HS-5 (cell line): ENCODE results near the gene MYRIP.
A peak's percentile ranks its signal among the peaks of the same experiment; 100 is the strongest.

Experiments
- DNase-seq: peaks from one replicate; pipeline ENCODE4 v3.0.0-alpha.2; 2012; ENCODE audit warnings: low read depth

Gene MYRIP

DNA sequence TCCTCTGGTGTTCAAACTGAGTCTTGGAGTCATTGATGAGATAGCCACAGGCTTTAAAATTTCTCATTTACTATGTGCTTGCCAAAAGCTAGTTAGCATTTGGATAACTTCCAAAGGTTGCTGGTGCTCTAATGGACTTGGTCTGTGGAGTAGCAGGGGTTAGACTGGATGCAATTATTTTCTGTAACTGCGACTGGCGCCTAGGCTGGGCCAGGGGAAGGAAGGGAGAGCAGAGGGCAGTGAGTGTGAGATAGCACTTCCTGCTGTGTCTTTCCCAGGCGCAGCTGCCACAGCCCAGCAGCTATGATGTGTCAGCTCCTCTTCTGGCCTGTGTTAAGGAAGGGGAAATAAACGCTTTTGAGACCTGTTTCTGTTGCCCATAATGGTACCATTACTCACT is 98.6 kb downstream of the MYRIP start:
- no peak for DNase-seq

DNA sequence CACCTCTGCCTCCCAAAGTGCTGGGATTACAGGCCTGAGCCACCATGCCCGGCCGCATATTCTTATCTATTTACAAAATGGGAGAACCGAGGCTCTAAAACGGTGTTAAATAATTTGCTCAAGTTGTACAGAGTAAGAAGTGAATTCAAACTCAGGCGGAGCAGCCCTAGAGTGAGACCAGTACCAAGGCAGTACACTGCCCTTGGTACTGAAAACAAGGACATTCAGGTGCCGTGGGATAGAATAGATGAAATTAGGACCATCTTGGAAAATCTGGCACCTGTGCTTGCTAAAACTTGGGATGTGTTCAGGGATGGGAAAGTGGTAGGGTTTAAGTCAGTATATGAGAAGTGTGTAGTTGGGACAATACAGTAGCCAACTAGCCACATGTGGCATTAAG is 100.7 kb downstream of the MYRIP start:
- DNase-seq = no peak

- DNase-seq = peak; percentile 63
Measured at GRCh38 chr3:39910826-39911464, 101.5 kb downstream of the MYRIP start.

- DNase-seq = no peak
Measured at GRCh38 chr3:39911465-39912309, 102.3 kb downstream of the MYRIP start.

DNA sequence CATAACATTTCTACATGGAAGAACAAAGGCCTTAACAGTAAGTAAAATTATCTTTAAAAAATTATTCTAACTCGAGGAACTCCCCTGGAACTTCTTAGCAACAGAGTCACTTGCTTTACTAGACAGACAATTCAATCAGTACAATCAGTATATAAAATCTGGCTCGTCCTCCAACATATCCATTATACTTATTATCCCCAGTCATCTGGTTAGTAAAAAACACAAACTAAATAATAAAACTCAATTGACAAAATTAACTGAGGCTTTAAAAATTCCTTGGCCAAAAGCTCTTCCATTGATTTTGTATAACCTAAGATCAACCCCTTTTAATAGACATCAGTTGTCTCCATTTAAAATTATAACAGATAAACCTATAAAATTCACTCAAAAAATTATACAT is 105.6 kb downstream of the MYRIP start:
- no peak for DNase-seq

DNA sequence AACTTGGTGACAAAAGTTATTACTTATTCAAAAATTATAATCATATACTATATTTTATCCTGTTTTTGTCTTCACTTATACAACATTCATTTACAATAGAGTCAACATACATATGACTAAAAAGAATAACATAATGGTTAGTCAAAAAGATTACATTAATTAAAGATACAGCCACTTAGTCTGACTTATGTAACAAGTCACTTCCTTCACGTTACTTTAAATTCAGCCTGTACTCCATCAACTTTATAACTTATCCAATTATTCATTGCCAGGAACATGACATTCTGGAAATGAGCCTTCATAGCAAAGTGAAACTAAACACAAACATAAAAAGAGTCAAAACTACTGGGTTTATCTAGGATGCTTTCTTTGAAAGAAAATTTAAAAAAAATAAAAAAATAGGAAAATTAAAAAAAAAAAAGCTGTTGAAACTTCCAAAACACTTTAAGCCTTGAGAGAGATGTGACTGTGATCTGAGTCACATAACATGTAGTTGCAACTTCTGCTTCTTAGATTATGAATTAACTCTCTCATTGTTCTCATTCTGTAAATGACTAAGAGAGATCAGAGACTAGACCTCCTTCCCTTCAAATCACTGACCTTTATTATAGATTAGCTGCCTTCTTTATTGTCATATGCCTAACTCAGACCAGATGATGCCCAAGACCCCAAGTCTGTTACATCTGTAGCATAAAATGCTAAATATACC is 107.8 kb downstream of the MYRIP start:
- peak; percentile 41 for DNase-seq

- no peak for DNase-seq
Measured at GRCh38 chr3:39919281-39919680, 109.9 kb downstream of the MYRIP start.

DNA sequence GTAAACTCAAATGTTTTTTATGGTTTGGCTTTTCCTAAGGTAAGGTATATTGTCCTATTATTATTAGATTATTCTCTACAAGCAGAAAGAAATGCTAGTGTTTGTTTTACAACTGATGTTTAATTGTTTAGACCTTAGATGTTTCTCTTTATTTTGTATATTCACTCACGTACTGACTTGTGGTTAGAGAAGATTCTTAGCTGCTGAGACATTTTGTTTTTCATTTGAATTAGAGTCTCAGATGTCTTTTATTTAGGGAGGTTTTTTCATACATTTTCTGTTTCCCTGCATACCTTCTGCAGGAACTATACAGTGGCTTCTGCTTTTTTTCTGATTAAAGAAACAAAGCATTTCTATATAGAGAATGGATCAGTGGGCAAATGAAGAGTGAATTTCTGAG is 110.9 kb downstream of the MYRIP start:
- DNase-seq = no peak

DNA sequence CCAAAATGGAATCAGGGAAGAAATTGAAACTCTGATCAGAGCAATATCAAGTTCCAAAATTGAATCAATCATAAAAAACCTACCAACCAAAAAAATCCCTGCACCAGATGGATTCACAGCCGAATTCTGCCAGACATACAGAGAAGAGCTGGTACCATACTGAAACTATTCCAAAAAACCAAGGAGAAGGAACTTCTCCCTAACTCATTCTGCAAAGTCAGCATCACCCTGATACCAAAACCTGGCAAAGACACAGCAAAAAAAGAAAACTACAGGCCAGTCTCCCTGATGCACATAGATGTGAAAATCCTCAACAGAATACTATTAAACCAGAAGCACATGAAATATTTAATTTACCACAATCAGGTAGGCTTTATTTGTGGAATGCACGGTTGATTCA is 118.1 kb downstream of the MYRIP start:
- DNase-seq = no peak

DNA sequence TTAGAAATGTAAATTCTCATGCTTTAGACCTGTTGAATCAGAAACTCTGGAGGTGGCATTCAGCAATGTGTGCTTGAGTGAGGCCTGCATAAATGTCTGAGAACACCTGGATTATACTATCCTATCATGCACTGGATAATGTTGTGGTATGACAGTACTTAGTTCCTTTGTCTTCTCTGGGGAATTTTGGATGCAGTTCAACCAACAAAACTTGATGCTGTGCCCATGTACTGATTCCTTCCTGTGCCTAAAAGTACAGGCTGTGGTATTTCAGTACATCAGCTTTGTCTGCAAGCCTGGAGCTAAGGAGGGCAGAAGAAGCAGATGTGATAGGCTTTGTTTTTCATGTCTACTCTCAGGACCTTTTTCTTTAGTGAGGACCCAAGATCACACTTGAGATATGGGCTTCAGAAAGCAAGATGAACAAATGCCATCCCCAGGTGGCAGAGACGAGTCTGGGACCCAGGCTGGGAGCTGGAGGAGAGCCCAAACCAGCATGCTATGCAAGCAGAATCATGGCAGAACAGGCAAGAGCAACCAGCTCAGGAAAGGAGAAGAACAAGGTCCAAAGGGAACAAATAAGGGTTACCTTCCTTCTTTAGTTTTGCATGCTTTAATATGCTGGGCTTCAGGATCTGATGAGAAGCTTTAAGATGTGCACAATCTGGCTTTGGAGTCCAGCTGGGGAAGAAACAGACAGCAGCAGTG is 124.7 kb downstream of the MYRIP start:
- DNase-seq = no peak

- no peak for DNase-seq
Measured at GRCh38 chr3:39934696-39935095, 125.3 kb downstream of the MYRIP start.

- no peak for DNase-seq
Measured at GRCh38 chr3:39935261-39935660, 125.9 kb downstream of the MYRIP start.

GRCh38 chr3:39936848-39937247 is 127.4 kb downstream of the MYRIP start:
- no peak for DNase-seq

DNA sequence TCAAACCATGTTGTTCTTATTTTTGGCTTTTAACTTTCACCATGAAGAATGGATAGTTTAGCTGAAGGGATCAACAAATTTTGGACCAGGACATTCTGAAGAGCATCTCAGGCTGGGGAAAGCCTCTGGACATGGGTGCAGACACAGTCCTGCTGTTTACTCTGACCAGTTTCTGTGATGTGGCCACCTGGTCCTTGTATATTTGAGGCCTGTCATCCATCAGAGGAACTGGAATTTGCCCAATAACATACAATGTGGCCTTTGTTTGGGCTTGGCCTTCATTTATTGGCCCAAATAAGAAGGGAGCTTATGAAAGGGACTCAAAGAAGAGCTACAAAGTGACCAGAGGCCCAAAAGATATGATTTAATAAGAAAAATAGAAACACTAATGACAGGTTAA is 127.9 kb downstream of the MYRIP start:
- no peak for DNase-seq

GRCh38 chr3:39937874-39938273 is 128.5 kb downstream of the MYRIP start:
- DNase-seq = no peak

GRCh38 chr3:39941931-39942330 is 132.5 kb downstream of the MYRIP start:
- no peak for DNase-seq

DNA sequence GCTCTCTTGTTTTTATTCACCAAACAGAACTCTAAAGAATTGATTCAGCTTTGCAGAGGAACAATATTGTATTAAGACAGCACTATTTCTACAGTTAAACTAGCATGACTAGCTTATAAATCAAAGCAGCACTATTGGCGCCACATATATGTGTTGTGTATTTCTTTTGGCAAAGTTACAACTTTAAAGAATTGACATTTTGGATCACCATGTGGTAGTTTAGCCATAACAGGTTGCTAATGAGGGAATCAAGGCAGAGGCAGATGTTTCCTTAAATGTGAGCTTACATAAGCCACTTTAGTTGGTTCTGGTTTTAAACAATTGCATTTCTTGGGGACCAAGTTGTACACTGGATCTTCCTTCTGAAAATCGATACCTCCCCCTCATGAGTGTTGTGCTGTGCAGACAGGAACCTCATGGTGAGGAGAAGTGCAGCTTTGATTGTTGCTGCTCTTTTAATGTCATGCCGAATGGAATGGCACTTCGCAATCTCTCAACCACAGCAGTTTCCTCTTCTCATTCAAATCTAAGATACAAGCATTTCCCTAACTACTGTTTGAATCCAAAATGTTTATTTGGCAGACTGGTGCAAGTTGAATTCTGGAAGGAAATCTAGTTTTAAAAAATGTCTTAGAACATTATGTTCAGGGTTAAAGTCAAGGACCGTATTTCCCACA is 151.2 kb downstream of the MYRIP start:
- DNase-seq = no peak

- no peak for DNase-seq
Measured at GRCh38 chr3:39961230-39961629, 151.8 kb downstream of the MYRIP start.

DNA sequence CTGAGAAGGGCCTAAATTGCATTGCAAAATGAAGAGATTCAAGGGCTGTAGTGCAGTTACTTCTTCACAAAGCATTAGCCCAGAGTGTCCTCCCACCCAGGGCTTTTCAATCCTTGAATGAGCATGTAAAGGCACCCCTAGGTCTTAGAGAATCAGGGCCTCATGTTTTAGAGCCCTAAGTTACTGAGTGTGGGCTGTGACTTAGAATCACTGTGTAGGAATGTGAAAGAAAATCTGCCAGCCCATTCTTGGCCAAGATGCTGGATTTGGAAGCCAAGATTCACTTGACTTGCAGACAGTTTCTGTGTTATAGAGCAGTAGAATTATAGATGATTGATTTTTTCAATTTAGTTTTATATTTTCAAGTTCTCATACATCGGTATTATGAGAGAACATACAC is 153.2 kb downstream of the MYRIP start:
- no peak for DNase-seq

GRCh38 chr3:39965461-39965860 is 156.1 kb downstream of the MYRIP start:
- no peak for DNase-seq

GRCh38 chr3:39965997-39966396 is 156.6 kb downstream of the MYRIP start:
- no peak for DNase-seq

DNA sequence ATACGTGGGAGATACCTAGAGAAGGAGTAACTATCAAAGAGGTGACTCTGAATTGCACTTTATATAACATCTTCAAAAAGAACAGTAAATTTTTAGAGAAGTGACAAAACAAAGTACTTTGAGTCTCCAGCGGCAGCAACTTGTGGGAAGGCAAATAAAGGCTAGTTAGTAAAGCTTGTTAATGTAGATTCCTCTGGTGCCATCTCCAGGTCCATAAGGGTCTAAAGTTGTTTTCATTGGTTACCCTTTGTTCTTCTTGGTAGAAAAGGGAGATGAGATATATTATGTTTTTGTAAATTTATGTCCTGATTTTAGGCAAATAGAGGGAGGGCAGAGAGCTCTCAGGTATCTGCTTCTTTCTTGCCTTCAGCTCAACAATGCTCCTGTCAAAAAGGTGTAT is 161.6 kb downstream of the MYRIP start:
- no peak for DNase-seq
